DMS79 (cell line): Measurements from ENCODE around the gene FCN2.

Experiments used
- DNase-seq: peaks from one replicate; lab custom pipeline; 2025; lab: John Stamatoyannopoulos, UW

Gene FCN2

GRCh38 chr9:134932606-134933005, 52.0 kb downstream of the FCN2 start:
- no peak for DNase-seq

- no peak for DNase-seq
Observed at GRCh38 chr9:134933076-134933659, 52.6 kb downstream of the FCN2 start.

- DNase-seq, result no peak
Observed at GRCh38 chr9:134935056-134935640, 54.5 kb downstream of the FCN2 start.

- DNase-seq, result no peak
Observed at GRCh38 chr9:134935701-134936345, 55.2 kb downstream of the FCN2 start.

DNA sequence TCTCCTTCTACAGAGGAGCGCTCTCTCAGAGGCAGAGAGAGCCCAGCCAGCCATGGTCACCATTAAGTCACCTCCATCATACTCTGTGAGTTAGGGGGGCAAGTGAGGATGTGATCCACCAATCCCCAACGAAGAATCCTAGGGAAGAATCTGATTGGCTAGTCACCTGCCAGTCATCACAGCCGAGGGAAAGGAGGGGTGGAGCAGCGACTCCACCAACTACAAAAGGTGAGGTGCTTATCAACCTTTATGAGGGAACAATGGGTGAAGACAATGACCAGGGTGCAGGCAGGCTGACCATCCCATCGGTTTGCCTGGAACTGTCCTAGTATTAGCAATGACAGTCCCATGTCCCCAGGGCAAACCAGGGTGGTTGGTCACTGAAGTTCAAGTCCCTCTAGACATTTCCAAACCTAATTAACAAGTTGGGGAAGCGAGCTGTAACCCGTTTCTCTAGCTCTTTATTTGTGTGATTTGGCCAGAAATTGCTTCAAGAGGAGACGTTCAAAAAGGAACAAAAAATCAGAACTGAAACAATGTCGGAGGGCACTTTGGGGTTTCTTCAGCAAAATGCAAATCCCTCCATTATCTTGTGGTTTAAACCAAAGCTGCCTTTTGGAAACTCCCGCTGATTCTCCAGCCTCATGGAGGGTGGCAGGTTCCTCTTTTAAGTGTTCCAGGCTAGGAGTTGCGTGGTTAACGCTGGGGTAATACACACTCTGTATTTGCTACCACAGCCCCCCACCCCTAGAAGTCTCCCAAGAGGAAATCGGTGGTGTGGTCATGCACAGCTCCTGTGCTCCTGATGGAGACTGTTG, 55.9 kb downstream of the FCN2 start:
- no peak for DNase-seq
